HepG2 (cell line): ENCODE data around the gene ZNF141. TPM values are rescaled to one million over a fixed set of nuclear protein-coding genes. Genes with fewer than 3 reads are reported as not detected.
A peak's percentile ranks its signal among the peaks of the same experiment; 100 is the strongest.

ENCODE experiments used
- ATF7-NPFF ChIP-seq: sonication (generic); formaldehyde crosslinking; IDR thresholded peaks from 2 replicates; pipeline ENCODE4 v1.8.1; 2023; ENCODE audit warnings: mild to moderate bottlenecking, low read depth, missing genetic modification reagents, moderate library complexity
- EZH2 ChIP-seq: conservative IDR thresholded peaks from 2 replicates; pipeline ENCODE4 v1.6.1; 2012; ENCODE audit warnings: mild to moderate bottlenecking, low read depth, low read length, moderate library complexity
- FOSL2 ChIP-seq: sonication (generic); formaldehyde crosslinking; IDR thresholded peaks from 2 replicates; pipeline ENCODE4 v1.4.0; 2020; ENCODE audit warnings: missing genetic modification reagents
- FOXP1 ChIP-seq, 2 experiments: fragments of 450-650 bp in 1 of 2; IDR thresholded peaks; 2 replicates each; pipeline ENCODE4 v1.6.1; 2017 to 2018; ENCODE audit warnings: antibody characterized with exemption in 1 of 2
- HHEX ChIP-seq: IDR thresholded peaks from 2 replicates; pipeline ENCODE4 v1.6.1; 2016; ENCODE audit warnings: control low read depth
- NFIC ChIP-seq: IDR thresholded peaks from 2 replicates; pipeline ENCODE4 v1.6.1; 2012; ENCODE audit warnings: mild to moderate bottlenecking, low read length, inconsistent platforms
- PCBP1 ChIP-seq: fragments of 200-400 bp; formaldehyde crosslinking; IDR thresholded peaks from 2 replicates; pipeline ENCODE4 v1.6.1; 2017; ENCODE audit warnings: mild to moderate bottlenecking, low read depth, low read length, borderline replicate concordance
- TBX3 ChIP-seq: fragments of 450-650 bp; IDR thresholded peaks from 2 replicates; pipeline ENCODE4 v1.6.1; 2017; ENCODE audit warnings: antibody characterized with exemption, mild to moderate bottlenecking, inconsistent platforms, borderline replicate concordance
- TCF7 ChIP-seq: sonication (generic); IDR thresholded peaks from 2 replicates; pipeline ENCODE4 v1.6.1; 2016; ENCODE audit warnings: antibody characterized with exemption, low read depth
- ZBTB37 ChIP-seq: sonication (generic); formaldehyde crosslinking; IDR thresholded peaks from 2 replicates; pipeline ENCODE4 v1.4.0; 2020; ENCODE audit warnings: mild to moderate bottlenecking, missing genetic modification reagents
- ZNF430 ChIP-seq: sonication (generic); formaldehyde crosslinking; IDR thresholded peaks from 2 replicates; pipeline ENCODE4 v1.9.0; 2021; ENCODE audit warnings: mild to moderate bottlenecking, missing genetic modification reagents
- ZNF878 ChIP-seq: sonication (generic); formaldehyde crosslinking; IDR thresholded peaks from 2 replicates; pipeline ENCODE4 v1.8.1; 2023; ENCODE audit warnings: mild to moderate bottlenecking, missing genetic modification reagents, moderate library complexity
- ZXDC ChIP-seq: sonication (generic); formaldehyde crosslinking; IDR thresholded peaks from 2 replicates; pipeline ENCODE4 v1.5.0; 2020; ENCODE audit warnings: mild to moderate bottlenecking, missing genetic modification reagents
- polyA plus RNA-seq, 8 experiments: library from polyadenylated mRNA; depleted of rRNA in 3 of 8; stranded (reverse) in 7 of 8; unstranded in 1 of 8; fragments of >200 nt; fragmentation: Illumina TruSeq in 4 of 8; extraction: Trizol in 4 of 8; gene quantifications; 2 replicates each; pipeline versions ENCODE4 v1.2.1 to v1.2.3, GENCODE V29; 2011 to 2016; ENCODE audit warnings: low read depth in 4 of 8, missing spikeins in 1 of 8, mixed read lengths in 1 of 8; ENCODE audit not compliant: insufficient read depth in 1 of 8
- total RNA-seq, 5 experiments: library from RNA; depleted of rRNA; stranded (reverse); fragments of >200 nt; fragmentation: Illumina TruSeq; extraction: Trizol; gene quantifications; 2 replicates each; pipeline ENCODE4 v1.2.3, GENCODE V29; 2016; ENCODE audit warnings: low read depth in 1 of 5
- TF ChIP-seq, protein P1 (sequence below): sonication (generic); formaldehyde crosslinking; IDR thresholded peaks from 2 replicates; pipeline ENCODE4 v1.4.0; 2020; ENCODE audit warnings: mild to moderate bottlenecking, missing genetic modification reagents, borderline replicate concordance
- TF ChIP-seq, protein P2 (sequence below): sonication (generic); formaldehyde crosslinking; IDR thresholded peaks from 2 replicates; pipeline ENCODE4 v1.5.1; 2020; ENCODE audit warnings: mild to moderate bottlenecking, missing genetic modification reagents, borderline replicate concordance

ZNF141 gene
- total and polyA plus RNA-seq, 2 of the 13 experiments (the other 11 are each of a cell fraction or from before 2014, with no cell fraction given) = not detected

DNA sequence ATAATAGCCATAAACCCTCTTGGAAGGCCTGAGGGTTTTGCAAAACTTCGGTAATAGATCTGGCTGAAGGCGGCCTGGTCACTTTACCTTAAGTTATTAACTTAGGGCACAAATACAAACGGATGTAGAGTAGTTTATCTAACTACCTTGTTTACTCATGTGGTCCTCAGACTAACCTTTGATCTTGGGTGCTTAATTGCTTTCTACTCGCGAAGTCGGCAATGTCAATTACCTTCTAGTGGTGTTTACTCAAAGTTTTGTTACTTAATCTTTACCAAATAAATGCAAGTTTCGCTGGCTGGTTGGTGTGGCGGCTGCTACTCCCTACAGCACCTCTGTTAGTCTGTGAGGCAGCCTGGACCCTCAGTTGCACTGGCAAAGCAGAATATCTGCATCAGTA lies 8.9 kb upstream of the ZNF141 start (continued):
- TF ChIP-seq, protein P1, sequence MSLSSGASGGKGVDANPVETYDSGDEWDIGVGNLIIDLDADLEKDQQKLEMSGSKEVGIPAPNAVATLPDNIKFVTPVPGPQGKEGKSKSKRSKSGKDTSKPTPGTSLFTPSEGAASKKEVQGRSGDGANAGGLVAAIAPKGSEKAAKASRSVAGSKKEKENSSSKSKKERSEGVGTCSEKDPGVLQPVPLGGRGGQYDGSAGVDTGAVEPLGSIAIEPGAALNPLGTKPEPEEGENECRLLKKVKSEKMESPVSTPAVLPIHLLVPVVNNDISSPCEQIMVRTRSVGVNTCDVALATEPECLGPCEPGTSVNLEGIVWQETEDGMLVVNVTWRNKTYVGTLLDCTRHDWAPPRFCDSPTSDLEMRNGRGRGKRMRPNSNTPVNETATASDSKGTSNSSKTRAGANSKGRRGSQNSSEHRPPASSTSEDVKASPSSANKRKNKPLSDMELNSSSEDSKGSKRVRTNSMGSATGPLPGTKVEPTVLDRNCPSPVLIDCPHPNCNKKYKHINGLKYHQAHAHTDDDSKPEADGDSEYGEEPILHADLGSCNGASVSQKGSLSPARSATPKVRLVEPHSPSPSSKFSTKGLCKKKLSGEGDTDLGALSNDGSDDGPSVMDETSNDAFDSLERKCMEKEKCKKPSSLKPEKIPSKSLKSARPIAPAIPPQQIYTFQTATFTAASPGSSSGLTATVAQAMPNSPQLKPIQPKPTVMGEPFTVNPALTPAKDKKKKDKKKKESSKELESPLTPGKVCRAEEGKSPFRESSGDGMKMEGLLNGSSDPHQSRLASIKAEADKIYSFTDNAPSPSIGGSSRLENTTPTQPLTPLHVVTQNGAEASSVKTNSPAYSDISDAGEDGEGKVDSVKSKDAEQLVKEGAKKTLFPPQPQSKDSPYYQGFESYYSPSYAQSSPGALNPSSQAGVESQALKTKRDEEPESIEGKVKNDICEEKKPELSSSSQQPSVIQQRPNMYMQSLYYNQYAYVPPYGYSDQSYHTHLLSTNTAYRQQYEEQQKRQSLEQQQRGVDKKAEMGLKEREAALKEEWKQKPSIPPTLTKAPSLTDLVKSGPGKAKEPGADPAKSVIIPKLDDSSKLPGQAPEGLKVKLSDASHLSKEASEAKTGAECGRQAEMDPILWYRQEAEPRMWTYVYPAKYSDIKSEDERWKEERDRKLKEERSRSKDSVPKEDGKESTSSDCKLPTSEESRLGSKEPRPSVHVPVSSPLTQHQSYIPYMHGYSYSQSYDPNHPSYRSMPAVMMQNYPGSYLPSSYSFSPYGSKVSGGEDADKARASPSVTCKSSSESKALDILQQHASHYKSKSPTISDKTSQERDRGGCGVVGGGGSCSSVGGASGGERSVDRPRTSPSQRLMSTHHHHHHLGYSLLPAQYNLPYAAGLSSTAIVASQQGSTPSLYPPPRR (CRISPR knock-in tag) = peak; percentile 39; the same call in 1 of the 2 replicates
- no peak for TF ChIP-seq PCBP1
- TF ChIP-seq ZBTB37 (CRISPR knock-in tag) = peak; percentile 59; the same call in 1 of the 2 replicates
- TF ChIP-seq, protein P2, sequence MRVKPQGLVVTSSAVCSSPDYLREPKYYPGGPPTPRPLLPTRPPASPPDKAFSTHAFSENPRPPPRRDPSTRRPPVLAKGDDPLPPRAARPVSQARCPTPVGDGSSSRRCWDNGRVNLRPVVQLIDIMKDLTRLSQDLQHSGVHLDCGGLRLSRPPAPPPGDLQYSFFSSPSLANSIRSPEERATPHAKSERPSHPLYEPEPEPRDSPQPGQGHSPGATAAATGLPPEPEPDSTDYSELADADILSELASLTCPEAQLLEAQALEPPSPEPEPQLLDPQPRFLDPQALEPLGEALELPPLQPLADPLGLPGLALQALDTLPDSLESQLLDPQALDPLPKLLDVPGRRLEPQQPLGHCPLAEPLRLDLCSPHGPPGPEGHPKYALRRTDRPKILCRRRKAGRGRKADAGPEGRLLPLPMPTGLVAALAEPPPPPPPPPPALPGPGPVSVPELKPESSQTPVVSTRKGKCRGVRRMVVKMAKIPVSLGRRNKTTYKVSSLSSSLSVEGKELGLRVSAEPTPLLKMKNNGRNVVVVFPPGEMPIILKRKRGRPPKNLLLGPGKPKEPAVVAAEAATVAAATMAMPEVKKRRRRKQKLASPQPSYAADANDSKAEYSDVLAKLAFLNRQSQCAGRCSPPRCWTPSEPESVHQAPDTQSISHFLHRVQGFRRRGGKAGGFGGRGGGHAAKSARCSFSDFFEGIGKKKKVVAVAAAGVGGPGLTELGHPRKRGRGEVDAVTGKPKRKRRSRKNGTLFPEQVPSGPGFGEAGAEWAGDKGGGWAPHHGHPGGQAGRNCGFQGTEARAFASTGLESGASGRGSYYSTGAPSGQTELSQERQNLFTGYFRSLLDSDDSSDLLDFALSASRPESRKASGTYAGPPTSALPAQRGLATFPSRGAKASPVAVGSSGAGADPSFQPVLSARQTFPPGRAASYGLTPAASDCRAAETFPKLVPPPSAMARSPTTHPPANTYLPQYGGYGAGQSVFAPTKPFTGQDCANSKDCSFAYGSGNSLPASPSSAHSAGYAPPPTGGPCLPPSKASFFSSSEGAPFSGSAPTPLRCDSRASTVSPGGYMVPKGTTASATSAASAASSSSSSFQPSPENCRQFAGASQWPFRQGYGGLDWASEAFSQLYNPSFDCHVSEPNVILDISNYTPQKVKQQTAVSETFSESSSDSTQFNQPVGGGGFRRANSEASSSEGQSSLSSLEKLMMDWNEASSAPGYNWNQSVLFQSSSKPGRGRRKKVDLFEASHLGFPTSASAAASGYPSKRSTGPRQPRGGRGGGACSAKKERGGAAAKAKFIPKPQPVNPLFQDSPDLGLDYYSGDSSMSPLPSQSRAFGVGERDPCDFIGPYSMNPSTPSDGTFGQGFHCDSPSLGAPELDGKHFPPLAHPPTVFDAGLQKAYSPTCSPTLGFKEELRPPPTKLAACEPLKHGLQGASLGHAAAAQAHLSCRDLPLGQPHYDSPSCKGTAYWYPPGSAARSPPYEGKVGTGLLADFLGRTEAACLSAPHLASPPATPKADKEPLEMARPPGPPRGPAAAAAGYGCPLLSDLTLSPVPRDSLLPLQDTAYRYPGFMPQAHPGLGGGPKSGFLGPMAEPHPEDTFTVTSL (CRISPR knock-in tag) = no peak
- no peak for TF ChIP-seq ZNF878 (CRISPR knock-in tag)
- TF ChIP-seq ZNF430 (CRISPR knock-in tag) = no peak
- TF ChIP-seq FOXP1 (IDR thresholded peaks at IDR 0.05) = no peak
- TF ChIP-seq FOXP1 (CRISPR knock-in tag; IDR thresholded peaks at IDR 0.05) = peak; percentile 33; the same call in 1 of the 2 replicates
- TF ChIP-seq NFIC = no peak
- TF ChIP-seq ATF7-NPFF (CRISPR knock-in tag) = no peak
- TF ChIP-seq ZXDC = no peak
- TF ChIP-seq TCF7 = peak; percentile 56
- no peak for TF ChIP-seq EZH2
- no peak for TF ChIP-seq FOSL2 (CRISPR knock-in tag)
- peak; percentile 87 for TF ChIP-seq HHEX
- no peak for TF ChIP-seq TBX3
